Osteoblast (primary cell): ENCODE data around the gene VTI1A. TPM values are rescaled to one million over a fixed set of nuclear protein-coding genes. Genes with fewer than 3 reads are reported as not detected.

Experiments
- DNase-seq: peaks from one replicate; pipeline ENCODE4 v3.0.0; 2011; ENCODE audit warnings: low spot score, mixed read lengths; ENCODE audit not compliant: insufficient read length; ENCODE audit errors: missing footprints
- H2AFZ ChIP-seq: 2 replicates; pipeline ENCODE4 v1.6.0; 2011; ENCODE audit warnings: mild to moderate bottlenecking, low read length
- H3K27ac ChIP-seq: 2 replicates; pipeline ENCODE4 v1.5.1; 2011; ENCODE audit warnings: mild to moderate bottlenecking, low read depth, low read length, moderate library complexity
- H3K27me3 ChIP-seq: 2 replicates; pipeline ENCODE4 v1.6.0; 2012; ENCODE audit warnings: mild to moderate bottlenecking, control low read depth, inconsistent platforms, low read length, moderate library complexity; ENCODE audit not compliant: insufficient read depth
- H3K36me3 ChIP-seq: 2 replicates; pipeline ENCODE4 v1.5.1; 2011; ENCODE audit warnings: mild to moderate bottlenecking, low read length, control low read depth, moderate library complexity; ENCODE audit not compliant: insufficient read depth
- H3K4me1 ChIP-seq: 2 replicates; pipeline ENCODE4 v1.5.1; 2011; ENCODE audit warnings: mild to moderate bottlenecking, low read length, control low read depth, moderate library complexity; ENCODE audit not compliant: insufficient read depth
- H3K4me2 ChIP-seq: 2 replicates; pipeline ENCODE4 v1.6.0; 2011; ENCODE audit warnings: mild to moderate bottlenecking, low read length; ENCODE audit not compliant: insufficient read depth
- H3K4me3 ChIP-seq: fragments of 200-600 bp; sonication (generic); 3 replicates; pipeline ENCODE4 v1.5.1; 2012; ENCODE audit warnings: mild to moderate bottlenecking, low read length, inconsistent platforms; ENCODE audit not compliant: insufficient read depth
- H3K79me2 ChIP-seq: 2 replicates; pipeline ENCODE4 v1.6.0; 2012; ENCODE audit warnings: mild to moderate bottlenecking, low read length, control low read depth, inconsistent platforms; ENCODE audit not compliant: insufficient read depth
- H3K9me3 ChIP-seq: 2 replicates; pipeline ENCODE4 v1.5.1; 2011; ENCODE audit warnings: low read depth, low read length, control low read depth
- H4K20me1 ChIP-seq: 2 replicates; pipeline ENCODE4 v1.6.0; 2012; ENCODE audit warnings: mild to moderate bottlenecking, low read length, control low read depth; ENCODE audit not compliant: insufficient read depth
- total RNA-seq: library from RNA; depleted of rRNA; stranded (reverse); fragments of >200 nt; gene quantifications from 2 replicates; pipeline ENCODE4 v1.2.3, GENCODE V29; 2012
- TF ChIP-seq, protein P1 (sequence below): IDR thresholded peaks from 2 replicates; pipeline ENCODE4 v1.5.1; 2011; ENCODE audit warnings: mild to moderate bottlenecking, low read depth, low read length, moderate library complexity; ENCODE audit errors: extremely low read depth

Gene VTI1A
- total RNA-seq, 1 donor: 34.7 TPM

DNA sequence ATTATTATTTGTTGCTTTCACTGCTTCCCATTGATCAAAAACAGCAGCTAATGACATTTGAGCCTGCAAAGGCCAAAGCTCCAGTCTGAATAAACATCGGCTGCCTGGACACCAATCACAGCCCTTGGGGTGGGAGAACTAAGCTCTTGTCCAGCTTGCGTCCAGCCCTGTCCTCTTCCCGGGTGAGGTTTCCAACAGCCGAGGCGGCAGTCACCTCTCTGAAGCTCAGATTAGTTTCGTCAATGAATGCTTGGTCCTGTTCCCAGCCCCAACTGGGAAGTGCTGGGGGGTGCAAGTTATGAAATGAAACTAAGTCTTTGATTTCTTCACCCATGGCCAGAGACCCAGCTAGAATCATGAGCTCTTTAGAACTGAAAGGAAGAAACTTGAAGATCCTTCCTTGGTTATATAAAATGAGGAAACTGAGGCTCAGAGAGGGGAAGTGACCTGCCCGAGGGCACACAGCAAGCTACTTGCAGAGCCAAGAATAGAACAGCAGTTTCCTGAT, 389.0 kb downstream of the VTI1A start:
- H4K20me1 ChIP-seq: peaks cover 2% of the 10 kb centered on the region
- peaks cover 8% of the 10 kb centered on the region for H3K27me3 ChIP-seq
- H3K27ac ChIP-seq: no peak overlapping the region
- H3K4me1 ChIP-seq: no peaks in the 10 kb centered on the region
- no peak for DNase-seq
- no peak overlapping the region for H2AFZ ChIP-seq
- H3K4me3 ChIP-seq: no peak overlapping the region
- TF ChIP-seq, protein P1, sequence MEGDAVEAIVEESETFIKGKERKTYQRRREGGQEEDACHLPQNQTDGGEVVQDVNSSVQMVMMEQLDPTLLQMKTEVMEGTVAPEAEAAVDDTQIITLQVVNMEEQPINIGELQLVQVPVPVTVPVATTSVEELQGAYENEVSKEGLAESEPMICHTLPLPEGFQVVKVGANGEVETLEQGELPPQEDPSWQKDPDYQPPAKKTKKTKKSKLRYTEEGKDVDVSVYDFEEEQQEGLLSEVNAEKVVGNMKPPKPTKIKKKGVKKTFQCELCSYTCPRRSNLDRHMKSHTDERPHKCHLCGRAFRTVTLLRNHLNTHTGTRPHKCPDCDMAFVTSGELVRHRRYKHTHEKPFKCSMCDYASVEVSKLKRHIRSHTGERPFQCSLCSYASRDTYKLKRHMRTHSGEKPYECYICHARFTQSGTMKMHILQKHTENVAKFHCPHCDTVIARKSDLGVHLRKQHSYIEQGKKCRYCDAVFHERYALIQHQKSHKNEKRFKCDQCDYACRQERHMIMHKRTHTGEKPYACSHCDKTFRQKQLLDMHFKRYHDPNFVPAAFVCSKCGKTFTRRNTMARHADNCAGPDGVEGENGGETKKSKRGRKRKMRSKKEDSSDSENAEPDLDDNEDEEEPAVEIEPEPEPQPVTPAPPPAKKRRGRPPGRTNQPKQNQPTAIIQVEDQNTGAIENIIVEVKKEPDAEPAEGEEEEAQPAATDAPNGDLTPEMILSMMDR: no peak
- no peak overlapping the region for H3K4me2 ChIP-seq
- H3K9me3 ChIP-seq: no peaks in the 10 kb centered on the region
- no peaks in the 10 kb centered on the region for H3K79me2 ChIP-seq
- no peaks in the 10 kb centered on the region for H3K36me3 ChIP-seq

DNA sequence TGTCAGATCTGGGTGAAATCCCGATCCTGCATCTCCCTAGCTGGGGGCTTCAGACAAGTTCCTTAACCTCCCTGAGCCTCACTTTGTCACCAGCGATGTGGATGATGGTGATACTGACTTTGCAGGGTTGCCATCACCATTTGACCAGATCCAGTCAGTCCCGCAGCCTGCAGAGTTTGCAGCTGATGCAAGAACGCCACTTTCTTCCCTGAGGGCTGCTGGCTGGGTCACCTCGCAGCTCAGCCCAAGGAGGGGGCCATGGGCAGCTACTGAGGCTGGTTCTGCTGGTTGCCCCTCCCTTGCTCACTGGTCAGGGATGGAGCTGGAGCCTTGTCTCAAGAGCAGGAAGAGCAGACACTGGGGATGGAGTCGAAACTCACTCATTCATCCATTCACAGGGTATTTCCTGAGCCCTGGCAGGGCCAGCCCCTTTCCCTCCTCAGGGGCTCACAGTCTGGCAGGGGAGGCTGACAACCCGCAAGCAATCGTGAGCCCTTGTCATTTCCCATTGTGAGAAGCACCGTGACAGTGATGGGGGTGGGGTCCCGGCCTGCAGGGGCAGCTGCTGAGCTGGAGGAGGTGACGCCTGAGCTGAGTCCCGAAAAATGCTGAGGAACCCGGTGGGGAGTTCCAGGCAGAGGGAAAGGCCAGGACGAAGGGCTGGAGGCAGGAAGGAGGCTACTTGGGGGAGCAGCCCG, 391.9 kb downstream of the VTI1A start:
- no peak for DNase-seq
- H3K79me2 ChIP-seq: no peaks in the 10 kb centered on the region
- no peak overlapping the region for H3K4me2 ChIP-seq
- H3K27ac ChIP-seq: no peak overlapping the region
- no peaks in the 10 kb centered on the region for H4K20me1 ChIP-seq
- no peak overlapping the region for H3K4me3 ChIP-seq
- no peaks in the 10 kb centered on the region for H3K36me3 ChIP-seq
- peaks cover 10% of the 10 kb centered on the region for H3K27me3 ChIP-seq
- no peak overlapping the region for H2AFZ ChIP-seq
- no peaks in the 10 kb centered on the region for H3K9me3 ChIP-seq
- H3K4me1 ChIP-seq: no peaks in the 10 kb centered on the region
- TF ChIP-seq, protein P1: no peak

DNA sequence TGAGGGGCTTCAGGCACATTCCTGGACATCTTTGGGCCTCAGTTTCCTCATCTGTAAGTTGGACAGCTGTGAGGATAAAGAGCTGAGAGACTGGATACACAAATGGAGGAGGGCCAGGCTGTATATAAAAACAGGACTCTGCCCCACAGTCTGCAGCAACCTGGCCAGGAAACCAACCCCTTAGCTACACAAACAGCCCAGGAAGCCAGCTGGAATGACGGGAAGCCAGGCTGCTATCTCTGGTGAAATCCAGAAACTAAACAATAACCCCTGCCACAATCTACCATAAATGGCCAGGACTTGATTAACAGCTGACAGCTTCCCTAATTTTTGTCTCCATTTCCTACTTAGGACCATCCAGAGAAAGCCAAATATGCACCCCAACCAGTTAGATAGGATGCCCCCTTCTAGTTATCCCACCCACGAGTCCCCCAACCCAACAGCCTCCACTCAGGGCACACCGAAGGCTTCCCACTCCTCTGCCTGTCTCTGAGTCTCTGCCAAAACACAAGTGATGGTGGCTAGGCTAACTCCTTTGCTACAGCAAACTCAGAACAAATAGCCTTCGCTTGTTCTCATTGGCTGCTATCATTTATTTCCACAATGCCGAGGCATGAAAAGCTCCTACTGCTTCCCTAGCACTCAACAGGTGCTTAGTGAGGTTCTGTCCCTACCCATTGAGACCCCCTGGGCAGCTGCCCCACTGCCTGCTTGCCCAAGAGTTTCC, 393.1 kb downstream of the VTI1A start:
- Histone ChIP-seq H3K79me2 (no peaks in the 10 kb centered on the region), H3K36me3 (no peaks in the 10 kb centered on the region), H2AFZ (no peak overlapping the region), H3K4me3 (no peak overlapping the region), H3K4me2 (no peak overlapping the region), H3K9me3 (no peaks in the 10 kb centered on the region), H4K20me1 (no peaks in the 10 kb centered on the region), H3K27me3 (peaks cover 10% of the 10 kb centered on the region), H3K27ac (no peak overlapping the region), H3K4me1 (no peaks in the 10 kb centered on the region)
- TF ChIP-seq, protein P1: no peak
- no peak for DNase-seq

DNA sequence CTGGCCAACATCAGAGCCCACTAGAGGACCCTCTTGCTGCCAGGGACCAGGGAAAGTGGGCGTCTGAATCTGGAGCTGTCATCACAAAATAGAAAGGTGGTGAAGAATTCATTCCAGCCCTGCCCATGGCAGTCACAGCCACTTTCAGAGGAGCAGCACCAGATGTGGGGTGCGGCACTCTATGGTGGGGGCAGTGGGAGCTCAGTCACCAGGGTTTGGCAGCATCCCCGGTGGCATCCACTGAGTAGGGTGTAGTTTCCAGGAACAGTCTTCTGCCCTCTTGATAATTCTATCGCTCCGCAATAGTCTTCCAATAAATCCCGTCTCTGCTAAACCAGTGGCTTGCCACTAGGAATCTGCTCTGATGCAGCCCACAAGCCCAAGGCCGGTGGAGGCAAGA, 394.5 kb downstream of the VTI1A start:
- Histone ChIP-seq H4K20me1 (no peaks in the 10 kb centered on the region), H3K79me2 (no peaks in the 10 kb centered on the region), H3K9me3 (no peaks in the 10 kb centered on the region), H3K4me2 (no peak overlapping the region), H3K4me3 (no peak overlapping the region), H2AFZ (no peak overlapping the region), H3K36me3 (no peaks in the 10 kb centered on the region), H3K27me3 (peaks cover 8% of the 10 kb centered on the region), H3K27ac (no peak overlapping the region), H3K4me1 (no peaks in the 10 kb centered on the region)
- TF ChIP-seq, protein P1: no peak
- no peak for DNase-seq
